Measurements from ENCODE around the gene DNAI2. TPM values are rescaled to one million over a fixed set of nuclear protein-coding genes. Genes with fewer than 3 reads are reported as not detected.

Gene DNAI2
- polyA plus RNA-seq, 1 donor from 2014 or later, result not detected

GRCh38 chr17:74309902-74310301 is 35.9 kb downstream of the DNAI2 start:
- no peaks in the 10 kb centered on the region for H3K9me3 ChIP-seq (ENCODE audit: low read length)
- no peaks in the 10 kb centered on the region for H3K9me2 ChIP-seq (ENCODE audit: insufficient read depth, low read length)
- no peak overlapping the region for H2AFZ ChIP-seq (ENCODE audit: low read depth, low read length)
- H3K4me2 ChIP-seq (ENCODE audit: low read length), result no peak overlapping the region
- no peak overlapping the region for H3K9ac ChIP-seq (ENCODE audit: low read length)
- no peak for TF ChIP-seq CTCF (IDR thresholded peaks at IDR 0.05; ENCODE audit: poor library complexity, severe bottlenecking)
- no peak for TF ChIP-seq SMC3 (conservative IDR thresholded peaks at IDR 0.05; ENCODE audit: poor library complexity)
- no peak for TF ChIP-seq RAD21 (conservative IDR thresholded peaks at IDR 0.05)
- TF ChIP-seq POLR2AphosphoS5 (IDR thresholded peaks at IDR 0.05), result no peak
- no peak for TF ChIP-seq EZH2 (IDR thresholded peaks at IDR 0.05; ENCODE audit: borderline replicate concordance, insufficient read depth, low read length, poor library complexity, severe bottlenecking)
- no peak for TF ChIP-seq MXI1 (conservative IDR thresholded peaks at IDR 0.05; ENCODE audit: poor library complexity, severe bottlenecking)
- no peak for TF ChIP-seq TAF1 (IDR thresholded peaks at IDR 0.05; ENCODE audit: low read depth)
- TF ChIP-seq EP300 (conservative IDR thresholded peaks at IDR 0.05; ENCODE audit: poor library complexity, severe bottlenecking), result no peak
- no peak for TF ChIP-seq REST (IDR thresholded peaks at IDR 0.05; ENCODE audit: borderline replicate concordance)
- no peak overlapping the region for H3K4me3 ChIP-seq (ENCODE audit: low read length)
- no peaks in the 10 kb centered on the region for H3K79me2 ChIP-seq (replicated peaks; ENCODE audit: insufficient read depth, low read length)
- no peaks in the 10 kb centered on the region for H4K20me1 ChIP-seq (ENCODE audit: insufficient read depth)
- H3K36me3 ChIP-seq (ENCODE audit: insufficient read depth, low read length), result no peaks in the 10 kb centered on the region
- H3K27me3 ChIP-seq (ENCODE audit: insufficient read depth, low read depth, low read length), result no peaks in the 10 kb centered on the region
- H3F3A ChIP-seq (ENCODE audit: insufficient read depth, low read length, poor library complexity, severe bottlenecking), result no peaks in the 10 kb centered on the region
- no peak overlapping the region for H3K27ac ChIP-seq (ENCODE audit: low read length)

GRCh38 chr17:74314877-74315276 is 40.8 kb downstream of the DNAI2 start:
- H3K36me3 ChIP-seq (ENCODE audit: insufficient read depth, low read length), result no peaks in the 10 kb centered on the region
- no peak for TF ChIP-seq TAF1 (IDR thresholded peaks at IDR 0.05; ENCODE audit: low read depth)
- TF ChIP-seq EP300 (conservative IDR thresholded peaks at IDR 0.05; ENCODE audit: poor library complexity, severe bottlenecking), result no peak
- no peak for TF ChIP-seq RAD21 (conservative IDR thresholded peaks at IDR 0.05)
- no peak for TF ChIP-seq EZH2 (IDR thresholded peaks at IDR 0.05; ENCODE audit: borderline replicate concordance, insufficient read depth, low read length, poor library complexity, severe bottlenecking)
- no peak for TF ChIP-seq SMC3 (conservative IDR thresholded peaks at IDR 0.05; ENCODE audit: poor library complexity)
- TF ChIP-seq POLR2AphosphoS5 (IDR thresholded peaks at IDR 0.05), result no peak
- TF ChIP-seq MXI1 (conservative IDR thresholded peaks at IDR 0.05; ENCODE audit: poor library complexity, severe bottlenecking), result no peak
- TF ChIP-seq CTCF (IDR thresholded peaks at IDR 0.05; ENCODE audit: poor library complexity, severe bottlenecking), result no peak
- no peak for TF ChIP-seq REST (IDR thresholded peaks at IDR 0.05; ENCODE audit: borderline replicate concordance)
- H3F3A ChIP-seq (ENCODE audit: insufficient read depth, low read length, poor library complexity, severe bottlenecking), result no peaks in the 10 kb centered on the region
- no peaks in the 10 kb centered on the region for H3K27me3 ChIP-seq (ENCODE audit: insufficient read depth, low read depth, low read length)
- H3K4me3 ChIP-seq (ENCODE audit: low read length), result no peak overlapping the region
- H4K20me1 ChIP-seq (ENCODE audit: insufficient read depth), result no peaks in the 10 kb centered on the region
- H3K9me3 ChIP-seq (ENCODE audit: low read length), result no peaks in the 10 kb centered on the region
- H3K4me2 ChIP-seq (ENCODE audit: low read length), result no peak overlapping the region
- H2AFZ ChIP-seq (ENCODE audit: low read depth, low read length), result no peak overlapping the region
- H3K9ac ChIP-seq (ENCODE audit: low read length), result no peak overlapping the region
- H3K79me2 ChIP-seq (replicated peaks; ENCODE audit: insufficient read depth, low read length), result no peaks in the 10 kb centered on the region
- H3K9me2 ChIP-seq (ENCODE audit: insufficient read depth, low read length), result no peaks in the 10 kb centered on the region
- no peak overlapping the region for H3K27ac ChIP-seq (ENCODE audit: low read length)

All from neural cell (in vitro differentiated cells).